Activated T-cell treated with anti-CD3 and anti-CD28 coated beads, Interleukin-2, amount 50 U/mL, for 24 hours (primary cell): ENCODE measurements around the gene KCNMA1.
"Not testable (repeated sequence)": the region's sequence is repeated elsewhere in the genome, so short reads cannot be mapped to it uniquely, and the experiment has no call there.

Experiments
- DNase-seq: peaks from one replicate; pipeline ENCODE4 v3.0.0-alpha.2; 2020
- H3K27ac Mint-ChIP-seq: 2 replicates; pipeline ENCODE4 v1.8.0; 2020; ENCODE audit warnings: mild to moderate bottlenecking, mixed read lengths
- H3K27me3 Mint-ChIP-seq: 2 replicates; pipeline ENCODE4 v1.8.0; 2020; ENCODE audit warnings: mixed read lengths
- H3K36me3 Mint-ChIP-seq: 2 replicates; pipeline ENCODE4 v1.8.0; 2020; ENCODE audit warnings: low read depth, mixed read lengths
- H3K4me1 Mint-ChIP-seq: 2 replicates; pipeline ENCODE4 v1.8.0; 2020; ENCODE audit warnings: low read depth, mixed read lengths
- H3K4me3 Mint-ChIP-seq: 2 replicates; pipeline ENCODE4 v1.8.0; 2020; ENCODE audit warnings: mild to moderate bottlenecking, moderate library complexity, mixed read lengths
- H3K9me3 Mint-ChIP-seq: 2 replicates; pipeline ENCODE4 v1.8.0; 2020; ENCODE audit warnings: mixed read lengths

Gene KCNMA1

GRCh38 chr10:77597560-77597959 is 40.0 kb downstream of the KCNMA1 start:
- Mint-ChIP-seq H3K4me3 (no peak overlapping the region), H3K27me3 (peaks cover 4% of the 10 kb centered on the region), H3K9me3 (no peaks in the 10 kb centered on the region), H3K4me1 (peaks cover under 1% of the 10 kb centered on the region), H3K36me3 (no peaks in the 10 kb centered on the region), H3K27ac (no peak overlapping the region)
- no peak for DNase-seq

DNA sequence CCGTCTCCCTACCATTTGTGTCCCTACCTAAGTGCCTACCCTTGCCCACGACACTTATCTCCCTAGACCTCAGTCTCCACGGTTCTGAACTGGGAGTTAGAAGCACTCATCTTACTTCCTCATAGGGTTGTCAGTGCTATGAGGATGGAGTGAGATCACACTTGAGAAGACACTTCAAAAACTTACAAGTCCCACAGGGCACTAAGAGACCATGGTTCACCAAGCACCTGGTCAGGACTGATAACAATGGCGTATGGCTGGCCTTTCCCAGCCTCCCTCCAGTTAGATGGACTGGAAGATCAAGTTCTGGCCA is 43.2 kb downstream of the KCNMA1 start:
- Mint-ChIP-seq H3K36me3 (no peaks in the 10 kb centered on the region), H3K9me3 (no peaks in the 10 kb centered on the region), H3K4me3 (no peak overlapping the region), H3K27ac (no peak overlapping the region), H3K27me3 (no peaks in the 10 kb centered on the region), H3K4me1 (no peaks in the 10 kb centered on the region)
- DNase-seq: no peak

DNA sequence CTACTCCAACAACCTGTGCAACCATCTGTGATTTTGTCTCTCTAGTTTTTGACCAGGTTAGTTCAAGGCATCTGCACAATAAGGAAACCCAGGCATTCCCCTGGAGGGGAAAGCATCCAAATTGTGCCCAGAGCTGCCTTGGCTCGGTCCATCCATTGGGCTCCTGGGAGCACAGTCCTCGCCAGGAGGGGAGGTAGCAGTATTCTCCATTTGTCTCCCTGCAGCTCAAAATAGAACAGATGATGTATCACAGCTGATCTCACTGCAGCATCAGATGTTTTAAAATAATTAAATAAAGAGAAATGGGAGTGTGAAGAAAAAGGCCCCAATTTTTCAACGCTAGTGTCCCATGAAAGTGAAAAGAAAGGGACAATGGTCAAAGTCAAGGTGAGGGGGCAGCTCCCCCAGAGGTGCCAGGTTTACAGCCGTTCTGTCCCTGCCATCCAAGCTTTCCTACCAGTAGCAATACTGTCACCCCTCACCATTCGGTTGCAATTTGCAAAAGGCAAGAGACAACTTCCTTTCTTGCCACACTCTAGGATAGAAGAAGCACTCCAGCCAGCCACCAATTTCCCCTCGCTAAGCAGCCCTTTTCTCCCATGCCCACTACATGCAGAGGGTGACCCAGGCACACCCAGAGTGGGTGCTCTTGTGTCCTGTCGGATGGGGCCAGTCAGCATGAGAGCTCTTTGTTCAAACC is 43.7 kb downstream of the KCNMA1 start:
- no peaks in the 10 kb centered on the region for H3K9me3 Mint-ChIP-seq
- DNase-seq: no peak
- no peaks in the 10 kb centered on the region for H3K36me3 Mint-ChIP-seq
- no peak overlapping the region for H3K4me3 Mint-ChIP-seq
- no peaks in the 10 kb centered on the region for H3K4me1 Mint-ChIP-seq
- no peak overlapping the region for H3K27ac Mint-ChIP-seq
- H3K27me3 Mint-ChIP-seq: no peaks in the 10 kb centered on the region

DNA sequence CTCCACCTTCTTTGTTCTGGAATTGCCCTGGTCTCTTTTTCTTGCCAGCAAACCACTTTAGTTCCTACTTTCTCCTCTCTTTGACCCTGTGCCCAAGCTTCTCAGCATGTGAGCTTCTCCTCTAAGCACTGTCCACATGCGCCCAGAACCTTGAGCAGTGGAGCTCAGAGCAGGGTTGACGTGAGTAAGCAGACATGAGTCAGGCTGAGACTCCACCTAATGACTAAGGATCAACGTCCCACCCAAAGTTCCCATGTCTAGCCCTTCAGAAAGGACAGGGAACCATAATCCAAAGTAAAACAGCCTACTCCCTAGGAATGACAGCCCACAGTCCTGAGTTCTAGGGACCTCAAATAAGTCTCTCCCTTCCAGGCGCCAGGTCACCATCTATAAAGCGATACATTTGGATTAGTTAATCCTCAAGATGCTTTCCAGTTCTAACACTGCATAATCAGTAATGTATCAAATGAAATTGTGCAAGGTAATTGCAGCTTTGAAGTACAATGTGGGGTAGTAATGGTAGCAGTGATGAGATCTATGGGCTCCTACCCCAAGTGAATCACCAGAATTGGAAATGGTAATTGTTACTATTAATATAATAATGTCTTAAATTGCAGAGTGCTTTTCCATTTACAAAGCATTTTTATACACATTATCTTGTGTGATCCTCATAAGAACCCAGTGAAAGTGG is 44.5 kb downstream of the KCNMA1 start:
- no peak for DNase-seq
- no peaks in the 10 kb centered on the region for H3K4me1 Mint-ChIP-seq
- H3K36me3 Mint-ChIP-seq: no peaks in the 10 kb centered on the region
- H3K27ac Mint-ChIP-seq: no peak overlapping the region
- no peaks in the 10 kb centered on the region for H3K27me3 Mint-ChIP-seq
- no peak overlapping the region for H3K4me3 Mint-ChIP-seq
- no peaks in the 10 kb centered on the region for H3K9me3 Mint-ChIP-seq

DNA sequence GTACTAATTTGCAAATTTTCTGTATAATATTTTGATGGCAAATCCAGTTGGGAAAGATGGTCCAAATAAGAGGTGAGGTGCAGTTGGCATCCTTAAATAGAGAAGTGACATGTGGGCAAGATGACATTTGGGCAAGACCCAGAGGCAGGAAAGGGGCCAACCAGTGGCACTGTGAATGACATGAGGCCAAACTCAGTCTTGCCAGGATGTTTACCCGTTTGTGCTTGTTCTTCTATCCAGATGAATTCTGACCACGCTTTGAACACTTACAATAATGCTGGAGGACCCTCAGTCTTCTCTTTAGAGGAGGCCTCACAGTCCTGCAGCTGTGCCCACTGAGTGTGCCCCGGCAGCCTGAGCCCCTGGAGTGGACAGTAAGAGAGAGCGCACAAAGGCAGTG is 45.1 kb downstream of the KCNMA1 start:
- Mint-ChIP-seq H3K9me3 (no peaks in the 10 kb centered on the region), H3K27me3 (no peaks in the 10 kb centered on the region), H3K27ac (no peak overlapping the region), H3K36me3 (no peaks in the 10 kb centered on the region), H3K4me3 (no peak overlapping the region), H3K4me1 (no peaks in the 10 kb centered on the region)
- no peak for DNase-seq

- no peaks in the 10 kb centered on the region for H3K9me3 Mint-ChIP-seq
- H3K27ac Mint-ChIP-seq: no peak overlapping the region
- H3K4me3 Mint-ChIP-seq: no peak overlapping the region
- no peaks in the 10 kb centered on the region for H3K27me3 Mint-ChIP-seq
- H3K36me3 Mint-ChIP-seq: no peaks in the 10 kb centered on the region
- H3K4me1 Mint-ChIP-seq: no peaks in the 10 kb centered on the region
- DNase-seq: no peak
Observed at GRCh38 chr10:77591238-77591880, 46.2 kb downstream of the KCNMA1 start.

- Mint-ChIP-seq H3K4me1 (no peaks in the 10 kb centered on the region), H3K4me3 (no peak overlapping the region)
Observed at GRCh38 chr10:77590344-77591237, 47.0 kb downstream of the KCNMA1 start.

GRCh38 chr10:77589703-77590102 is 47.9 kb downstream of the KCNMA1 start:
- not testable (repeated sequence) for H3K27me3 Mint-ChIP-seq, H3K9me3 Mint-ChIP-seq, H3K4me1 Mint-ChIP-seq, H3K27ac Mint-ChIP-seq, DNase-seq, H3K36me3 Mint-ChIP-seq, H3K4me3 Mint-ChIP-seq

More at GRCh38 chr10:77590344-77591237, 47.0 kb downstream of the KCNMA1 start:
- Mint-ChIP-seq H3K9me3 (no peaks in the 10 kb centered on the region), H3K36me3 (no peaks in the 10 kb centered on the region), H3K27me3 (no peaks in the 10 kb centered on the region), H3K27ac (no peak overlapping the region)
- DNase-seq: no peak

GRCh38 chr10:77588886-77589285 is 48.7 kb downstream of the KCNMA1 start:
- no peaks in the 10 kb centered on the region for H3K4me1 Mint-ChIP-seq
- no peaks in the 10 kb centered on the region for H3K36me3 Mint-ChIP-seq
- no peak overlapping the region for H3K27ac Mint-ChIP-seq
- no peak for DNase-seq
- H3K9me3 Mint-ChIP-seq: no peaks in the 10 kb centered on the region
- no peaks in the 10 kb centered on the region for H3K27me3 Mint-ChIP-seq
- no peak overlapping the region for H3K4me3 Mint-ChIP-seq

GRCh38 chr10:77587416-77587790 is 50.2 kb downstream of the KCNMA1 start:
- Mint-ChIP-seq H3K27me3 (no peaks in the 10 kb centered on the region), H3K27ac (no peak overlapping the region), H3K4me3 (no peak overlapping the region), H3K36me3 (no peaks in the 10 kb centered on the region), H3K4me1 (peaks cover 3% of the 10 kb centered on the region), H3K9me3 (no peaks in the 10 kb centered on the region)
- DNase-seq: no peak

- Mint-ChIP-seq H3K4me1 (peaks cover 3% of the 10 kb centered on the region), H3K36me3 (no peaks in the 10 kb centered on the region), H3K9me3 (no peaks in the 10 kb centered on the region), H3K4me3 (no peak overlapping the region), H3K27ac (no peak overlapping the region), H3K27me3 (no peaks in the 10 kb centered on the region)
- DNase-seq: no peak
Observed at GRCh38 chr10:77586719-77587415, 50.7 kb downstream of the KCNMA1 start.

DNA sequence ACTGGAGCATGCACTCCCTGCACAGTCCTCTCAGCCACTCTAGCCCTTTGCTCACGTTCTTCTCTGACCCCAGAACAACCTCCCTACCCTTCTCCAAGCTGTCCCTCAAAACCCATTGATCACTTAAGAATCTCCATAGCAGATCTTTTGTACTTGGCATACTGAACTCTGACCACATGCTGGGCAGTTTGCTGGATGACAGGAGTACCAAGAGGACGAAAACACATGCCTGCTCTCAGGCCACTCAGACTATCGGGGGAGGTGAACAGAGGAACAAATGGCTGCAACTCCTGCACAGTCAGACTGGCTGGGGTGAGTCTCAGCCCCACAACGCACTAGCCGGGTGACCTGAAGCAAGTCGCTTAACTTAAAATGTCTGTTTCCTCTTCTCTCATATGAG is 52.7 kb downstream of the KCNMA1 start:
- no peaks in the 10 kb centered on the region for H3K27me3 Mint-ChIP-seq
- H3K27ac Mint-ChIP-seq: no peak overlapping the region
- H3K4me1 Mint-ChIP-seq: peaks cover 3% of the 10 kb centered on the region
- no peak overlapping the region for H3K4me3 Mint-ChIP-seq
- no peaks in the 10 kb centered on the region for H3K9me3 Mint-ChIP-seq
- no peak for DNase-seq
- no peaks in the 10 kb centered on the region for H3K36me3 Mint-ChIP-seq

DNA sequence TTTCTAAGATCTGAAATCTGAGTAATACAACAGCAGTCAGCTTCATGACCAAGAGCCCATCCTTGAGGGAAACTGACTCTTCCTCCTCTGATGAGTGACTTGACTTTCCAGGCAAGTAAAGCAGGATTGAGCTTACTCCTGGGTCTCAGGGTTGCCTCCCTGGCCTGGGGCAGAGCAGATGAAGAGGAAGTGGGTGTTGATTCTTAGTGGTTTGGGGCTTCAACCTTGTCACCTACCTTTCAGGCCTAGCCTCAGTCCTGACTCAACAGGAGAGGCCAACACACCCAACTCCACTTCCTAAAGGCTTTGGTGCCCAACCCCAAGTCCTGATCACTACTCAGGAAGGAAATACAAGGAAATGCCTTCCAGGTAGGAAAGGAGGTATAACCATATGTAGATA is 54.1 kb downstream of the KCNMA1 start:
- no peak for DNase-seq
- no peaks in the 10 kb centered on the region for H3K9me3 Mint-ChIP-seq
- no peaks in the 10 kb centered on the region for H3K36me3 Mint-ChIP-seq
- H3K4me1 Mint-ChIP-seq: peaks cover 3% of the 10 kb centered on the region
- H3K4me3 Mint-ChIP-seq: no peak overlapping the region
- H3K27me3 Mint-ChIP-seq: no peaks in the 10 kb centered on the region
- H3K27ac Mint-ChIP-seq: no peak overlapping the region

DNA sequence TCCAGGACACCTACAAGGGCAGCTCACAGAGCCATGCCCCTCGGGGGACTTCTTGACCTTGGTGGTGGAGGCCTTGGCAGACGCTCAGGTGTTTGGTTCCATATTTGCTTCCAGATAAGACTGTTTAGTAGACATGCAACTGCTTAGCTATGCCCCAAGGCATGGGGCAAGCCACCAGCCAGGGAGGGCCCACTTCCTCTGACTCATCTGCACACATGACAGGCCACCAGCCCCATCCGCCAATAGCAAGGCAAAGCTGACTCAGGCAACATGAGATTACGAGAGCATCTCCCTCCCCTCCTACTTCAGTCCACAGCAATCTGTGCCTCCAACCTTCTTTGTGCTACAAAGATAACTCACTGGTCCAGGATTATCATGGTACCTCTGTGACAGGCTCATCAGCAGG is 54.9 kb downstream of the KCNMA1 start:
- Mint-ChIP-seq H3K27me3 (no peaks in the 10 kb centered on the region), H3K9me3 (no peaks in the 10 kb centered on the region), H3K4me1 (peaks cover 3% of the 10 kb centered on the region), H3K4me3 (no peak overlapping the region), H3K36me3 (no peaks in the 10 kb centered on the region), H3K27ac (no peak overlapping the region)
- DNase-seq: no peak
